ENCODE measurements around the gene YY1.

GRCh38 chr14:100285913-100286400 lies 47.0 kb downstream of the YY1 start:
- TF ChIP-seq POLR2A (IDR thresholded peaks at IDR 0.05; ENCODE audit: low read length) = no peak
- no peak for TF ChIP-seq GATA1 (IDR thresholded peaks at IDR 0.05; ENCODE audit: low read depth, low read length)
